ENCODE results near the gene CDH4.

The CDH4 gene

GRCh38 chr20:61535536-61535935, 283.5 kb downstream of the CDH4 start:
- no peak overlapping the region for H3K27ac ChIP-seq
- TF ChIP-seq CTCF (IDR thresholded peaks at IDR 0.05) (no peak), ZFX (IDR thresholded peaks at IDR 0.05; ENCODE audit: borderline replicate concordance) (no peak)

DNA sequence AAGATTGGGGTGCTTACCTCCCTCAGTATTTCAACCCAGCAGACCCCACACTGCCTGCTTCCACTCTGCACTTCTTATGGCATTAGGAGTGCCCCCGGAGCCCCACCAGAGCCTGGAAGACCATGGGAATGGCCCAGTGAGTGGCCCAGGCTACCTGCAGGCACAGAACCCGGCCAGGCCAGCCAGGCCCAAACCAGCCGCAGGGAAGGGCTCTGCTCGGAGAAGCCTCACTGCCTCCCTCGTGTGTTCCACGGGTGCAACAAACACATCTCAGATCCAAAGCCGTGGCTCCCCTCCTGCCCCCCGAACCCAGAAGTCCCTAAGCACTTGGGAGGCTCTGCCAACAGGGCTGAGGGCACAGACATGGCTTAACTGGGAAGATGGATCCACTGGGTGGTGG, 283.9 kb downstream of the CDH4 start:
- no peak overlapping the region for H3K27ac ChIP-seq

GRCh38 chr20:61536671-61537070, 284.6 kb downstream of the CDH4 start:
- TF ChIP-seq ZFX (IDR thresholded peaks at IDR 0.05; ENCODE audit: borderline replicate concordance) (no peak), CTCF (IDR thresholded peaks at IDR 0.05) (no peak)
- H3K27ac ChIP-seq, result no peak overlapping the region

More for the DNA sequence above, 283.9 kb downstream of the CDH4 start:
- TF ChIP-seq ZFX (IDR thresholded peaks at IDR 0.05; ENCODE audit: borderline replicate concordance), result no peak
- no peak for TF ChIP-seq CTCF (IDR thresholded peaks at IDR 0.05)

DNA sequence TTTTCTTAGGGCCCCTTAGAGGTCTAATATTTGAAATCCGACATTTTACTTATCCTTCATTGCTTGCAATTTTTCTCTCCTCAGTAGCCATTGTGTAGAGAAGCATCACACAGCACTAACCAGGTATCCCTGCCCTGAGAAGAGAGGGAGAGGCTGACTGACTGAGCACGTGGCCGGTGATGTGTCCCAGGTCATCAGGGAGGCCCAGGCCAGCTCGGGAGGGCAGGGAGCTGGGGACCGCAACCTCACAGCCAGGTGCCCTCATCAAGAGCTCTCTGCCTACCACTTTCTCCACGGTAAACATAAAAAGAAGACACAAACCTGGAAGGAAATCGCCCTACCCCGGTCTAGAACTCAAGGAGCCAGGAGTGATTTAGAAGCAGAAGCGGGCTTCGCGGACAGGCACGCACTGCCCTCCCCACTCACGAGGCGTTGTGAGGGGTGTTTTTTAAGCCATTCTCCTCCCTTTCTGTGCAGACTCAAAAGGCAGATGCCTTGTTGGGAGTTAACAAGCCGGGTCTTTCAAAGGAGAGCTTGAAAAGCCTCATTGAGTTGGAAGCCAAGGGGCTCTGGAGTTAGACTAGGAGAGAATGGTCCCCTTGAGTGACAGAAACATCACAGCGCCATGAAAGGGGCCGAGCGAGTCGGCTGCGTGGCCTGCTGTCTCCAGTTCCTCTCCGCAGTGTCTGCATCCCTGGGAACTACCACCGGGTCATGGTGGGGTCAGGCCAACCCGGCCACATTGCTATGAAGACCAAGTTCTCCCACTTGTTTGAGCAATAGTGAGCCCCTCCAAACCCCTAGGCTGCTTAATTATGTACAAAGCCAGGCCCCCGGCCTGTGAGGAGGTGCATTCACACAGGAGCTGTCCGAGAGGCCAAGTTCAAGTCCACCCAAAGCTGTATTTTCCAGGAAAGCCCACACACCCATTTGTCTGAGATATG, 285.4 kb downstream of the CDH4 start:
- no peak overlapping the region for H3K27ac ChIP-seq
- TF ChIP-seq ZFX (IDR thresholded peaks at IDR 0.05; ENCODE audit: borderline replicate concordance) (no peak), CTCF (IDR thresholded peaks at IDR 0.05) (no peak)

DNA sequence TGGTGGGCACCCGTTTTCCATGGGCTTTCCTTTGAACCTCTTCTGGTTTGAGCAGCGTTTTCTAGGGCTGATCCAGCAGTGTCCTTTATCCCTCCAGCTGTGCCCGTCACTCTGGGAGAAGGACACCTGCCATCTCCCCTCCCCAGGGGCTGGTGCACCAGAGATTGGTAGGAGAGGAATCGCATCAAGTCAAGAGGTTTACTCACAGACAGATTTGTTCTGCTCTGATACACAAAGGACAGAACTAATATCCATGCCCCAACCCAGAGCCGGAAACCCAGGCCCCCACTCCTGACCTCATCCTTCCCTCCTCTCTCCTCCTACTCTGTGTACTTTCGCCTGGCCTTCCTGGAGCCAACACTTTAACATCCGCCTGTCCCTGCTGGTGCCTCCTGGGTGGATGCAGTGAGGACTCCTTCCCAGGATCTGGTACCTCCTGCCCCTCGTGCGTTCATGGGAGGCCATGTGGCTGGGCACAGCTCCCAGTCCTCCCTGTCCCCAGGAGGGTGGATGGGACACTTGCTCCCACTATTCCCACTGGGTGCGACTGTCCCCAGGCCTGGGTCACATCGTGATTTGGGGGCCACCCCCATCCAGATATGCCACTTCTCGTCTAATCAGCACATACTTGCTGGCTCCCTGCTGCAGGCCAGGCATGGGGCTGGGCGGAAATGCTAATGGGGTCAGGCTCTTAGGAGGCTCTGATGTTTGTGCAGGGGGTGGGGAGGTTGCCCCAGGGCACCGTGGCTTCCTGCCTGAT, 286.3 kb downstream of the CDH4 start:
- H3K27ac ChIP-seq, result no peak overlapping the region
- TF ChIP-seq ZFX (IDR thresholded peaks at IDR 0.05; ENCODE audit: borderline replicate concordance) (no peak), CTCF (IDR thresholded peaks at IDR 0.05) (no peak)

DNA sequence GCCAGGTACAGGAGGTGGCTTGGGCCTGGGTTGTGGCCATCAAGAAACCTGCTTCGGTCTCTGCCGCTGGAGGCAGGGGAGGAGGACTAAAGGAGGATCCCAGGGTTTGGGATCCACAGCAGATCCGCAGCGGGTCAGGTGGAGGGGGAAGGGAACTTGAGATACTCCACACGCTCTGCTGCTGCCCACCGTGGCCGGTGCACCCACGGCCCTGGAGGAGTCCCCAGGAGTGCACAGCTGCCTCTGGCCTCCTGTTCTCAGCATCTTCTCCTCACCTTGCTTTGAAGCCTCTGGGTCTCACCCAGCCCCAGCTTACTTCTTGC, 286.8 kb downstream of the CDH4 start:
- no peak overlapping the region for H3K27ac ChIP-seq
- TF ChIP-seq CTCF (IDR thresholded peaks at IDR 0.05) (no peak), ZFX (IDR thresholded peaks at IDR 0.05; ENCODE audit: borderline replicate concordance) (no peak)
